HepG2 (cell line): ENCODE measurements around the gene BCAP29. TPM values are rescaled to one million over a fixed set of nuclear protein-coding genes. Genes with fewer than 3 reads are reported as not detected.

Experiments used
- ATAC-seq: fragments of 200-7000 bp; cut with Tn5 transposase; 3 replicates; pipeline ENCODE4 v1.9.1; 2020; ENCODE audit warnings: mild to moderate bottlenecking, moderate library complexity
- BruUV-seq: library from RNA; stranded (reverse); fragments of 400-500 nt; replicated peaks from 2 replicates; lab custom pipeline; 2021; lab: Mats Ljungman, UMichigan
- CTCF ChIA-PET: fragments of 300-600 bp; formaldehyde crosslinking; extraction: SDS; loops from one replicate; lab custom pipeline; 2021; ENCODE audit warnings: low total read pairs, inconsistent platforms, low intra/inter-chr PET ratio; lab: Yijun Ruan, JAX
- POLR2A ChIA-PET: fragments of 350-600 bp; sonication (Branson Sonifier 250); formaldehyde crosslinking; loops from one replicate; lab custom pipeline; 2020; ENCODE audit warnings: antibody characterized with exemption, inconsistent platforms; lab: Yijun Ruan, JAX
- DNase-seq: peaks from one replicate; pipeline ENCODE4 v3.0.0-alpha.2; 2015; ENCODE audit warnings: low spot score
- FAIRE-seq: peaks from 3 replicates; lab custom pipeline; 2011; peaks lifted over from hg19 to GRCh38; lab: Jason Lieb, UNC
- H2AFZ ChIP-seq: one replicate; pipeline ENCODE4 v1.6.1; 2011; ENCODE audit warnings: low read length, inconsistent platforms
- H3K27ac ChIP-seq: fragments of 300-600 bp; 3 replicates; pipeline ENCODE4 v1.8.0; 2011; ENCODE audit warnings: mixed run types, mild to moderate bottlenecking, mixed read lengths, low read length, inconsistent platforms; ENCODE audit not compliant: insufficient read depth; ENCODE audit errors: extremely low read length
- H3K27me3 ChIP-seq, 2 experiments: fragments of 200-600 bp in 1 of 2; 2 replicates in 1 of 2; 3 replicates in 1 of 2; pipeline versions ENCODE4 v1.6.0 to v1.8.0; 2011; ENCODE audit warnings: low read length in 2 of 2, mild to moderate bottlenecking in 2 of 2, moderate library complexity in 2 of 2, inconsistent platforms in 1 of 2; ENCODE audit not compliant: insufficient read depth in 2 of 2, control insufficient read depth in 1 of 2
- H3K36me3 ChIP-seq, 2 experiments: fragments of 200-600 bp in 1 of 2; replicated peaks in 1 of 2; 2 replicates in 1 of 2; 3 replicates in 1 of 2; pipeline versions ENCODE4 v1.5.1 to v1.8.0; 2011; ENCODE audit warnings: low read length in 2 of 2, inconsistent platforms in 1 of 2; ENCODE audit not compliant: insufficient read depth in 2 of 2, control insufficient read depth in 1 of 2
- H3K4me1 ChIP-seq: 2 replicates; pipeline ENCODE4 v1.5.1; 2012; ENCODE audit warnings: low read length, inconsistent platforms; ENCODE audit not compliant: insufficient read depth
- H3K4me2 ChIP-seq: 2 replicates; pipeline ENCODE4 v1.6.0; 2011; ENCODE audit warnings: low read depth, low read length, inconsistent platforms
- H3K4me3 ChIP-seq, 3 experiments: fragments of 200-600 bp in 1 of 3; sonication (generic), shearing (Covaris generic) in 1 of 3; replicated peaks in 1 of 3; 2 replicates each; pipeline ENCODE4 v1.5.1; 2011 to 2016; ENCODE audit warnings: low read length in 3 of 3, inconsistent platforms in 2 of 3, low read depth in 2 of 3, mild to moderate bottlenecking in 2 of 3, control low read depth in 1 of 3, mixed read lengths in 1 of 3; ENCODE audit not compliant: insufficient read depth in 1 of 3
- H3K79me2 ChIP-seq: one replicate; pipeline ENCODE4 v1.6.1; 2011; ENCODE audit warnings: low read length, inconsistent platforms; ENCODE audit not compliant: insufficient read depth
- H3K9ac ChIP-seq: 2 replicates; pipeline ENCODE4 v1.6.0; 2011; ENCODE audit warnings: mild to moderate bottlenecking, low read depth, low read length, inconsistent platforms; ENCODE audit not compliant: insufficient read depth
- H3K9me3 ChIP-seq: 2 replicates; pipeline ENCODE4 v1.5.1; 2012; ENCODE audit warnings: mild to moderate bottlenecking, low read length
- H4K20me1 ChIP-seq: 2 replicates; pipeline ENCODE4 v1.6.0; 2011; ENCODE audit warnings: inconsistent platforms, mild to moderate bottlenecking, low read length, moderate library complexity; ENCODE audit not compliant: insufficient read depth
- ADNP ChIP-seq: sonication (generic); formaldehyde crosslinking; IDR thresholded peaks from 2 replicates; pipeline ENCODE4 v1.4.0; 2020; ENCODE audit warnings: missing genetic modification reagents
- BHLHE40 ChIP-seq: IDR thresholded peaks from 2 replicates; pipeline ENCODE4 v1.6.1; 2011; ENCODE audit warnings: low read length, improper control_type of control experiment
- NCOR1 ChIP-seq: fragments of 200-600 bp; sonication (generic); IDR thresholded peaks from 2 replicates; pipeline ENCODE4 v1.7.0; 2017; ENCODE audit warnings: antibody characterized with exemption, low read length, borderline replicate concordance
- RXRA ChIP-seq: sonication (generic); formaldehyde crosslinking; IDR thresholded peaks from 2 replicates; pipeline ENCODE4 v1.5.1; 2020; ENCODE audit warnings: missing genetic modification reagents
- SAP130 ChIP-seq: IDR thresholded peaks from 2 replicates; pipeline ENCODE4 v1.6.1; 2016; ENCODE audit warnings: low read depth
- SOX5 ChIP-seq: IDR thresholded peaks from 2 replicates; pipeline ENCODE4 v1.6.1; 2016; ENCODE audit warnings: borderline replicate concordance
- SP140L ChIP-seq: sonication (generic); formaldehyde crosslinking; IDR thresholded peaks from 2 replicates; pipeline ENCODE4 v1.4.0; 2020; ENCODE audit warnings: missing genetic modification reagents, borderline replicate concordance
- TAF15 ChIP-seq: fragments of 200-400 bp; formaldehyde crosslinking; IDR thresholded peaks from one replicate; pipeline ENCODE4 v1.6.1; 2018; ENCODE audit warnings: mild to moderate bottlenecking, low read depth, low read length; ENCODE audit not compliant: poor library complexity, severe bottlenecking
- TCF7 ChIP-seq: sonication (generic); IDR thresholded peaks from 2 replicates; pipeline ENCODE4 v1.6.1; 2016; ENCODE audit warnings: antibody characterized with exemption, low read depth
- TMF1 ChIP-seq: sonication (generic); formaldehyde crosslinking; IDR thresholded peaks from 2 replicates; pipeline ENCODE4 v1.8.1; 2022; ENCODE audit warnings: low read depth, missing genetic modification reagents
- ZFP36L2 ChIP-seq: sonication (generic); formaldehyde crosslinking; IDR thresholded peaks from 2 replicates; pipeline ENCODE4 v1.4.0; 2020; ENCODE audit warnings: missing genetic modification reagents
- ZNF550 ChIP-seq: sonication (generic); formaldehyde crosslinking; IDR thresholded peaks from 2 replicates; pipeline ENCODE4 v1.4.0; 2020; ENCODE audit warnings: mild to moderate bottlenecking, missing genetic modification reagents, borderline replicate concordance
- ZNF720 ChIP-seq: sonication (generic); formaldehyde crosslinking; IDR thresholded peaks from 2 replicates; pipeline ENCODE4 v1.4.0; 2020; ENCODE audit warnings: missing genetic modification reagents
- WGBS: methylation state at CpG from one replicate; pipeline ENCODE4 v1.1.6; 2017; ENCODE audit warnings: low lambda C conversion rate; 5-methylcytosine and 5-hydroxymethylcytosine counted together
- in situ Hi-C: cut with HindIII; loops from 2 replicates; pipeline ENCODE4 v1.10.0; 2017; ENCODE audit warnings: low pct_unique_long_range_greater_than_20kb; ENCODE audit not compliant: extremely low pct_ligation_motif_present
- intact Hi-C: fragments of 100-400 bp; cut with micrococcal nuclease; formaldehyde crosslinking; loops from one replicate; pipeline ENCODE4 v1.10.0; 2022; ENCODE audit not compliant: unreplicated experiment
- polyA plus RNA-seq, 8 experiments: library from polyadenylated mRNA; depleted of rRNA in 3 of 8; stranded (reverse) in 7 of 8; unstranded in 1 of 8; fragments of >200 nt; fragmentation: Illumina TruSeq in 4 of 8; extraction: Trizol in 4 of 8; gene quantifications; 2 replicates each; pipeline versions ENCODE4 v1.2.1 to v1.2.3, GENCODE V29; 2011 to 2016; ENCODE audit warnings: low read depth in 4 of 8, missing spikeins in 1 of 8, mixed read lengths in 1 of 8; ENCODE audit not compliant: insufficient read depth in 1 of 8
- total RNA-seq, 5 experiments: library from RNA; depleted of rRNA; stranded (reverse); fragments of >200 nt; fragmentation: Illumina TruSeq; extraction: Trizol; gene quantifications; 2 replicates each; pipeline ENCODE4 v1.2.3, GENCODE V29; 2016; ENCODE audit warnings: low read depth in 1 of 5

BCAP29 gene
- total and polyA plus RNA-seq, 2 of the 13 experiments (the other 11 are each of a cell fraction or from before 2014, with no cell fraction given): 15.3 to 35.6 TPM

- intact Hi-C loops: no loop called here
- DNase-seq: peak; percentile 15
- no peak overlapping the region for H3K4me3 ChIP-seq
Measured at GRCh38 chr7:107614425-107614824, 34.4 kb downstream of the BCAP29 start.

GRCh38 chr7:107615910-107616680, 36.0 kb downstream of the BCAP29 start:
- H3K9me3 ChIP-seq: no peaks in the 10 kb centered on the region
- H3K79me2 ChIP-seq: no peaks in the 10 kb centered on the region
- CTCF ChIA-PET: no interaction called here
- no peaks in the 10 kb centered on the region for H3K27me3 ChIP-seq
- H3K4me2 ChIP-seq: no peak overlapping the region
- H2AFZ ChIP-seq: no peak overlapping the region
- BruUV-seq: no TSS peak
- intact Hi-C loops: no loop called here
- no peak for ATAC-seq
- H3K36me3 ChIP-seq: peaks cover 4 to 12% of the 10 kb centered on the region in 2 experiments; a peak in 4 of 5 replicates
- no peak overlapping the region for H3K27ac ChIP-seq
- H4K20me1 ChIP-seq: no peaks in the 10 kb centered on the region
- 98% methylated on average over 4 of the region's 4 CpGs for WGBS
- no peak for TF ChIP-seq ADNP (CRISPR knock-in tag)
- TF ChIP-seq ZNF550 (CRISPR knock-in tag): no peak
- TF ChIP-seq, all 625 proteins: peak for 0
- H3K9ac ChIP-seq: no peak overlapping the region
- POLR2A ChIA-PET: no interaction called here
- in situ Hi-C loops: no loop called here
- DNase-seq (no peak), FAIRE-seq (no peak)
- H3K4me3 ChIP-seq: no peak overlapping the region
- H3K4me1 ChIP-seq: peaks cover 10% of the 10 kb centered on the region

More at GRCh38 chr7:107614425-107614824, 34.4 kb downstream of the BCAP29 start:
- Histone ChIP-seq H3K27me3 (no peaks in the 10 kb centered on the region), H3K4me1 (peaks cover 2% of the 10 kb centered on the region; the same call in 1 of the 2 replicates), H3K9me3 (no peaks in the 10 kb centered on the region), H3K27ac (no peak overlapping the region), H4K20me1 (no peaks in the 10 kb centered on the region), H3K79me2 (no peaks in the 10 kb centered on the region), H3K36me3 (peaks cover 4 to 12% of the 10 kb centered on the region in 2 experiments; a peak in 4 of 5 replicates), H3K4me2 (no peak overlapping the region)
- FAIRE-seq (no peak), ATAC-seq (no peak)
- in situ Hi-C loops: no loop called here
- ChIA-PET CTCF (no interaction called here), POLR2A (no interaction called here)
- no TSS peak for BruUV-seq
- TF ChIP-seq RXRA (CRISPR knock-in tag): no peak
- TF ChIP-seq TCF7: no peak
- TF ChIP-seq TMF1: no peak
- TF ChIP-seq ZNF720 (CRISPR knock-in tag): no peak
- no peak for TF ChIP-seq SAP130 (CRISPR knock-in tag)
- TF ChIP-seq SOX5: no peak
- TF ChIP-seq NCOR1: no peak
- no peak for TF ChIP-seq SP140L (CRISPR knock-in tag)
- TF ChIP-seq TAF15: no peak
- no peak for TF ChIP-seq ZFP36L2 (CRISPR knock-in tag)
- no peak for TF ChIP-seq BHLHE40
- TF ChIP-seq, all 625 proteins: peak for 0
- Histone ChIP-seq H2AFZ (no peak overlapping the region), H3K9ac (no peak overlapping the region)
